Measurements from ENCODE around the gene KCNQ5. TPM values are rescaled to one million over a fixed set of nuclear protein-coding genes. Genes with fewer than 3 reads are reported as not detected.

The KCNQ5 gene
- total and polyA plus RNA-seq, 2 of the 8 experiments (the other 6 are each of a cell fraction or from before 2014, with no cell fraction given), result 0.83 to 1.2 TPM

- FAIRE-seq (no peak), DNase-seq (ENCODE audit: low read depth in 1 of 2, low spot score in 2 of 2) (no peak)
- Histone ChIP-seq H3K9ac (replicated peaks in 1 of 4; ENCODE audit: extremely low read depth in 1 of 4, low read depth in 3 of 4, low read length in 3 of 4) (no peak overlapping the region), H2BK12ac (ENCODE audit: low read depth, low read length) (no peak overlapping the region), H3K79me1 (ENCODE audit: low read depth, low read length) (no peaks in the 10 kb centered on the region), H3K9me3 (ENCODE audit: insufficient read depth in 2 of 2, low read depth in 1 of 2, low read length in 1 of 2) (no peaks in the 10 kb centered on the region), H4K8ac (ENCODE audit: extremely low read depth, insufficient read depth, low read length) (no peak overlapping the region), H3K23ac (ENCODE audit: insufficient read length) (no peak overlapping the region), H3K14ac (ENCODE audit: insufficient read length) (no peak overlapping the region), H3K23me2 (ENCODE audit: low read depth, low read length) (no peaks in the 10 kb centered on the region), H3K4me2 (ENCODE audit: insufficient read depth in 1 of 2, low read depth in 2 of 2, low read length in 2 of 2) (no peak overlapping the region), H3K36me3 (ENCODE audit: control insufficient read depth in 2 of 4, insufficient read depth in 4 of 4, low read length in 3 of 4) (no peaks in the 10 kb centered on the region), H2BK15ac (ENCODE audit: low read length) (no peak overlapping the region), H3K4me3 (ENCODE audit: extremely low read depth in 1 of 4, insufficient read depth in 2 of 4, low read depth in 3 of 4, low read length in 4 of 4) (no peak overlapping the region), H3K56ac (replicated peaks; ENCODE audit: insufficient read length, low read depth, low read length) (no peak overlapping the region), H4K5ac (ENCODE audit: insufficient read length, low read depth, low read length) (no peak overlapping the region), H3K27me3 (replicated peaks in 1 of 4; ENCODE audit: control insufficient read depth in 3 of 4, extremely low read depth in 1 of 4, insufficient read depth in 3 of 4, low read length in 3 of 4) (no peaks in the 10 kb centered on the region), H3K4me1 (replicated peaks in 1 of 4; ENCODE audit: control insufficient read depth in 3 of 4, insufficient read depth in 4 of 4, low read length in 3 of 4) (no peaks in the 10 kb centered on the region), H2BK20ac (ENCODE audit: low read length) (no peak overlapping the region), H3K79me2 (ENCODE audit: control insufficient read depth in 1 of 2, insufficient read depth in 2 of 2, low read length in 2 of 2) (no peaks in the 10 kb centered on the region), H3K18ac (ENCODE audit: extremely low read depth, low read length) (no peak overlapping the region), H3K27ac (ENCODE audit: low read depth, low read length) (no peak overlapping the region), H4K20me1 (replicated peaks in 1 of 2; ENCODE audit: control insufficient read depth in 1 of 2, insufficient read depth in 2 of 2, low read length in 2 of 2) (no peaks in the 10 kb centered on the region), H2AFZ (ENCODE audit: low read length) (no peak overlapping the region), H2BK120ac (replicated peaks; ENCODE audit: low read depth, low read length) (no peak overlapping the region), H3K4ac (replicated peaks; ENCODE audit: insufficient read length, low read depth, low read length) (no peak overlapping the region), H2AK5ac (ENCODE audit: low read depth, low read length) (no peak overlapping the region), H2BK5ac (ENCODE audit: low read depth, low read length) (no peak overlapping the region), H4K91ac (replicated peaks; ENCODE audit: insufficient read length, low read length) (no peak overlapping the region)
- CTCF ChIA-PET (ENCODE audit: partially characterized antibody), result interaction anchor here (1.0 to 1.4 kb wide), 2 partner anchors 19 to 44 kb away, joined by 4 to 5 read pairs; no protein-coding TSS in a partner anchor
- 81% methylated on average over 2 of the region's 2 CpGs; no CpG with 5 or more reads in 1 of the 2 experiments for WGBS, 2 experiments (ENCODE audit: extremely low coverage in 1 of 2, insufficient coverage in 1 of 2, insufficient read length in 1 of 2, insufficient replicate concordance in 2 of 2, low coverage in 1 of 2, low lambda C conversion rate in 2 of 2, missing lambda C conversion rate in 1 of 2)
- POLR2A ChIA-PET (ENCODE audit: partially characterized antibody), result no interaction called here
- TF ChIP-seq RFX5 (IDR thresholded peaks at IDR 0.05; ENCODE audit: borderline replicate concordance, low read depth, low read length), result no peak
- no peak for TF ChIP-seq SUZ12 (IDR thresholded peaks at IDR 0.05; ENCODE audit: low read length)
- TF ChIP-seq FOSL1 (IDR thresholded peaks at IDR 0.05; ENCODE audit: insufficient read depth, low read depth, low read length), result no peak
- no peak for TF ChIP-seq JUND (IDR thresholded peaks at IDR 0.05; ENCODE audit: low read length)
- no peak for TF ChIP-seq CHD2 (IDR thresholded peaks at IDR 0.05; ENCODE audit: low read length)
- TF ChIP-seq CREB1 (IDR thresholded peaks at IDR 0.05), result no peak
- TF ChIP-seq GTF2F1 (IDR thresholded peaks at IDR 0.05; ENCODE audit: borderline replicate concordance, low read depth, low read length), result no peak
- TF ChIP-seq NRF1 (IDR thresholded peaks at IDR 0.05; ENCODE audit: low read depth, low read length), result no peak
- TF ChIP-seq KDM1A (IDR thresholded peaks at IDR 0.05; ENCODE audit: borderline replicate concordance, low read length), result no peak
- no peak for TF ChIP-seq POU5F1 (IDR thresholded peaks at IDR 0.05; ENCODE audit: low read depth, low read length)
- no peak for TF ChIP-seq NANOG (IDR thresholded peaks at IDR 0.05; ENCODE audit: insufficient read depth, low read depth, low read length, poor library complexity, severe bottlenecking)
- no peak for TF ChIP-seq SAP30 (IDR thresholded peaks at IDR 0.05; ENCODE audit: insufficient read depth, insufficient replicate concordance, low read length)
- no peak for TF ChIP-seq CBX8 (IDR thresholded peaks at IDR 0.05; ENCODE audit: borderline replicate concordance, low read depth, low read length)
- no peak for TF ChIP-seq EZH2 (IDR thresholded peaks at IDR 0.05; ENCODE audit: low read depth, low read length, severe bottlenecking)
- TF ChIP-seq CBX5 (IDR thresholded peaks at IDR 0.05; ENCODE audit: low read depth, low read length), result no peak
- TF ChIP-seq YY1 (IDR thresholded peaks at IDR 0.05; ENCODE audit: low read depth, low read length), result no peak
Measured at GRCh38 chr6:72636215-72636614, 14.4 kb downstream of the KCNQ5 start.

Measured in H1 (cell line).